Nephron progenitor cell (in vitro differentiated cells): ENCODE measurements around the gene UBR2.
A peak's percentile ranks its signal among the peaks of the same experiment; 100 is the strongest.

ENCODE experiments used
- DNase-seq: peaks from one replicate; pipeline ENCODE4 v3.0.0; 2021
- H3K27ac Mint-ChIP-seq: 2 replicates; pipeline ENCODE4 v1.8.0; 2021; ENCODE audit warnings: mild to moderate bottlenecking, moderate library complexity, mixed read lengths
- H3K27me3 Mint-ChIP-seq: 2 replicates; pipeline ENCODE4 v1.8.0; 2021; ENCODE audit warnings: mild to moderate bottlenecking, low read depth, mixed read lengths; ENCODE audit not compliant: poor library complexity
- H3K36me3 Mint-ChIP-seq: 2 replicates; pipeline ENCODE4 v1.8.0; 2021; ENCODE audit warnings: low read depth, mixed read lengths
- H3K4me1 Mint-ChIP-seq: 2 replicates; pipeline ENCODE4 v1.8.0; 2021; ENCODE audit warnings: mixed read lengths
- H3K4me3 Mint-ChIP-seq: 2 replicates; pipeline ENCODE4 v1.8.0; 2021; ENCODE audit warnings: mild to moderate bottlenecking, moderate library complexity, mixed read lengths
- H3K9me3 Mint-ChIP-seq: 2 replicates; pipeline ENCODE4 v1.8.0; 2021; ENCODE audit warnings: mild to moderate bottlenecking, moderate library complexity, mixed read lengths
- CTCF ChIP-seq: fragments of 200-600 bp; sonication (generic); IDR thresholded peaks from 2 replicates; pipeline ENCODE4 v1.5.0; 2021; ENCODE audit warnings: antibody characterized with exemption

Gene UBR2

GRCh38 chr6:42674780-42675179 lies 111.0 kb downstream of the UBR2 start:
- Mint-ChIP-seq H3K36me3 (peaks cover 61% of the 10 kb centered on the region), H3K9me3 (no peaks in the 10 kb centered on the region), H3K27ac (no peak overlapping the region), H3K4me1 (no peaks in the 10 kb centered on the region), H3K27me3 (no peaks in the 10 kb centered on the region), H3K4me3 (no peak overlapping the region)
- DNase-seq: no peak
- TF ChIP-seq CTCF: no peak

GRCh38 chr6:42679358-42679757 lies 115.5 kb downstream of the UBR2 start:
- Mint-ChIP-seq H3K27ac (no peak overlapping the region), H3K9me3 (no peaks in the 10 kb centered on the region), H3K4me1 (no peaks in the 10 kb centered on the region), H3K4me3 (no peak overlapping the region), H3K36me3 (peaks cover 70% of the 10 kb centered on the region), H3K27me3 (no peaks in the 10 kb centered on the region)
- no peak for TF ChIP-seq CTCF
- no peak for DNase-seq

GRCh38 chr6:42688281-42688680 lies 124.5 kb downstream of the UBR2 start:
- H3K9me3 Mint-ChIP-seq: peaks cover 19% of the 10 kb centered on the region
- no peak overlapping the region for H3K27ac Mint-ChIP-seq
- no peak for TF ChIP-seq CTCF
- no peaks in the 10 kb centered on the region for H3K4me1 Mint-ChIP-seq
- peaks cover 83% of the 10 kb centered on the region for H3K36me3 Mint-ChIP-seq
- no peak for DNase-seq
- no peak overlapping the region for H3K4me3 Mint-ChIP-seq
- H3K27me3 Mint-ChIP-seq: no peaks in the 10 kb centered on the region

- Mint-ChIP-seq H3K9me3 (peaks cover 19% of the 10 kb centered on the region), H3K4me1 (no peaks in the 10 kb centered on the region), H3K4me3 (no peak overlapping the region), H3K27ac (no peak overlapping the region), H3K27me3 (no peaks in the 10 kb centered on the region), H3K36me3 (peaks cover 81% of the 10 kb centered on the region)
- DNase-seq: no peak
- no peak for TF ChIP-seq CTCF
These were observed 125.5 kb downstream of the UBR2 start for GRCh38 chr6:42689371-42689770.

GRCh38 chr6:42690151-42690702 lies 126.4 kb downstream of the UBR2 start:
- H3K4me1 Mint-ChIP-seq: no peaks in the 10 kb centered on the region
- H3K36me3 Mint-ChIP-seq: peaks cover 72% of the 10 kb centered on the region
- no peak for DNase-seq
- H3K4me3 Mint-ChIP-seq: no peak overlapping the region
- H3K27ac Mint-ChIP-seq: peak overlapping the region; percentile 85
- H3K9me3 Mint-ChIP-seq: peaks cover 19% of the 10 kb centered on the region
- no peak for TF ChIP-seq CTCF
- H3K27me3 Mint-ChIP-seq: no peaks in the 10 kb centered on the region

GRCh38 chr6:42690872-42691271 lies 127.0 kb downstream of the UBR2 start:
- no peak for TF ChIP-seq CTCF
- no peak for DNase-seq
- H3K27ac Mint-ChIP-seq: peak overlapping the region; percentile 85
- peaks cover 14% of the 10 kb centered on the region for H3K9me3 Mint-ChIP-seq
- no peak overlapping the region for H3K4me3 Mint-ChIP-seq
- no peaks in the 10 kb centered on the region for H3K4me1 Mint-ChIP-seq
- H3K27me3 Mint-ChIP-seq: no peaks in the 10 kb centered on the region
- H3K36me3 Mint-ChIP-seq: peaks cover 66% of the 10 kb centered on the region
